HCT116 (cell line): ENCODE measurements around the gene CMIP. TPM values are rescaled to one million over a fixed set of nuclear protein-coding genes. Genes with fewer than 3 reads are reported as not detected.

Source experiments
- ATAC-seq: fragments of 200-7000 bp; cut with Tn5 transposase; 2 replicates; pipeline ENCODE4 v1.9.1; 2020; ENCODE audit warnings: mild to moderate bottlenecking, moderate library complexity
- BruUV-seq: library from RNA; stranded (reverse); fragments of 400-500 nt; replicated peaks from 2 replicates; lab custom pipeline; 2021; lab: Mats Ljungman, UMichigan
- CTCF ChIA-PET: fragments of 300-600 bp; sonication (Branson Sonifier 250); formaldehyde crosslinking; loops from one replicate; lab custom pipeline; 2021; ENCODE audit warnings: antibody characterized with exemption; lab: Charles Lee
- POLR2A ChIA-PET: fragments of 300-600, 350-600 bp; sonication (Branson Sonifier 250); formaldehyde crosslinking; loops from one replicate; lab custom pipeline; 2021; ENCODE audit warnings: antibody characterized with exemption; lab: Charles Lee
- RAD21 ChIA-PET, 2 experiments: fragments of 300-600 bp; sonication (Branson Sonifier 250); formaldehyde crosslinking; loops; one replicate each; lab custom pipeline; 2023; ENCODE audit warnings: low total read pairs in 2 of 2; ENCODE audit not compliant: uncharacterized antibody in 2 of 2, unreplicated experiment in 2 of 2, low non-redundant PET in 1 of 2; lab: Charles Lee
- DNase-seq: peaks from one replicate; pipeline ENCODE4 v3.0.0-alpha.2; 2010; ENCODE audit warnings: low read depth, low spot score
- H2AFZ ChIP-seq: fragments of 200-600 bp; shearing (Covaris generic), sonication (generic); 2 replicates; pipeline ENCODE4 v1.6.1; 2017; ENCODE audit warnings: low read depth, mixed run types, mixed read lengths, antibody characterized with exemption, low read length; ENCODE audit not compliant: poor library complexity, severe bottlenecking
- H3K27ac ChIP-seq: 2 replicates; pipeline ENCODE4 v1.5.1; 2012; ENCODE audit warnings: low read depth, low read length
- H3K27me3 ChIP-seq: fragments of 200-600 bp; sonication (generic); 2 replicates; pipeline ENCODE4 v1.6.1; 2016; ENCODE audit warnings: mixed run types, low read length, mixed read lengths; ENCODE audit not compliant: insufficient read depth
- H3K36me3 ChIP-seq, 2 experiments: fragments of 200-500 bp in 1 of 2; fragments of 200-600 bp in 1 of 2; sonication (Bioruptor generic) in 1 of 2; sonication (generic) in 1 of 2; 2 replicates each; pipeline versions ENCODE4 v1.5.1 to v1.6.1; 2014 to 2016; ENCODE audit warnings: low read length in 2 of 2, inconsistent platforms in 1 of 2, mixed read lengths in 1 of 2, mixed run types in 1 of 2; ENCODE audit not compliant: insufficient read depth in 2 of 2, control insufficient read depth in 1 of 2
- H3K4me1 ChIP-seq, 2 experiments: fragments of 200-600 bp in 1 of 2; sonication (generic) in 1 of 2; 2 replicates each; pipeline versions ENCODE4 v1.5.1 to v1.6.1; 2012 to 2017; ENCODE audit warnings: low read length in 2 of 2, inconsistent platforms in 1 of 2, mild to moderate bottlenecking in 1 of 2, mixed read lengths in 1 of 2, mixed run types in 1 of 2, moderate library complexity in 1 of 2; ENCODE audit not compliant: insufficient read depth in 2 of 2, control insufficient read depth in 1 of 2
- H3K4me2 ChIP-seq: fragments of 200-600 bp; sonication (generic); 2 replicates; pipeline ENCODE4 v1.6.1; 2017; ENCODE audit warnings: mixed run types, low read length, mixed read lengths
- H3K4me3 ChIP-seq, 2 experiments: fragments of 200-600 bp in 1 of 2; sonication (generic) in 1 of 2; replicated peaks in 1 of 2; 2 replicates each; pipeline ENCODE4 v1.5.1; 2011 to 2016; ENCODE audit warnings: low read length in 2 of 2, control low read depth in 1 of 2, low read depth in 1 of 2, mild to moderate bottlenecking in 1 of 2, mixed read lengths in 1 of 2, mixed run types in 1 of 2
- H3K79me2 ChIP-seq: fragments of 200-600 bp; sonication (generic); 2 replicates; pipeline ENCODE4 v1.6.1; 2017; ENCODE audit warnings: mild to moderate bottlenecking, mixed run types, low read length, moderate library complexity, mixed read lengths; ENCODE audit not compliant: insufficient read depth
- H3K9ac ChIP-seq: fragments of 200-600 bp; sonication (generic); 2 replicates; pipeline ENCODE4 v1.6.1; 2016; ENCODE audit warnings: low read length, mixed read lengths
- H3K9me2 ChIP-seq: fragments of 200-600 bp; sonication (generic), shearing (Covaris generic); 2 replicates; pipeline ENCODE4 v1.6.1; 2017; ENCODE audit warnings: mixed run types, mild to moderate bottlenecking, moderate library complexity; ENCODE audit not compliant: insufficient read depth
- H3K9me3 ChIP-seq, 2 experiments: fragments of 200-500 bp in 1 of 2; fragments of 200-600 bp in 1 of 2; sonication (Bioruptor generic) in 1 of 2; sonication (generic) in 1 of 2; 2 replicates each; pipeline ENCODE4 v1.6.1; 2014 to 2017; ENCODE audit warnings: low read length in 2 of 2, mixed read lengths in 2 of 2, inconsistent platforms in 1 of 2, low read depth in 1 of 2, mild to moderate bottlenecking in 1 of 2, mixed run types in 1 of 2, moderate library complexity in 1 of 2; ENCODE audit not compliant: control insufficient read depth in 1 of 2, insufficient read depth in 1 of 2
- H4K20me1 ChIP-seq: fragments of 200-600 bp; sonication (generic), shearing (Covaris generic); 2 replicates; pipeline ENCODE4 v1.6.1; 2017; ENCODE audit warnings: mixed run types, mild to moderate bottlenecking, moderate library complexity; ENCODE audit not compliant: insufficient read depth
- CBX3 ChIP-seq: IDR thresholded peaks from 2 replicates; pipeline ENCODE4 v1.6.1; 2012; ENCODE audit warnings: low read depth
- CEBPB ChIP-seq: IDR thresholded peaks from 2 replicates; pipeline ENCODE4 v1.6.1; 2012; ENCODE audit warnings: low read depth
- ELF1 ChIP-seq: IDR thresholded peaks from 2 replicates; pipeline ENCODE4 v1.6.1; 2012; ENCODE audit warnings: low read depth, borderline replicate concordance
- EZH2phosphoT487 ChIP-seq: fragments of 200-600 bp; IDR thresholded peaks from 2 replicates; pipeline ENCODE4 v1.6.1; 2018; ENCODE audit warnings: antibody characterized with exemption, borderline replicate concordance
- FOSL1 ChIP-seq: IDR thresholded peaks from 2 replicates; pipeline ENCODE4 v1.6.1; 2012; ENCODE audit warnings: low read depth
- POLR2A ChIP-seq: IDR thresholded peaks from 2 replicates; pipeline ENCODE4 v1.7.0; 2011; ENCODE audit warnings: borderline replicate concordance; ENCODE audit not compliant: insufficient read depth, insufficient read length; ENCODE audit errors: extremely low read depth
- RAD21 ChIP-seq: IDR thresholded peaks from 2 replicates; pipeline ENCODE4 v1.6.1; 2012; ENCODE audit warnings: low read depth, mild to moderate bottlenecking
- SP1 ChIP-seq: IDR thresholded peaks from 2 replicates; pipeline ENCODE4 v1.6.1; 2012; ENCODE audit warnings: low read depth
- SRF ChIP-seq: IDR thresholded peaks from 2 replicates; pipeline ENCODE4 v1.6.1; 2012; ENCODE audit warnings: low read depth
- TCF7L2 ChIP-seq: IDR thresholded peaks from 2 replicates; pipeline ENCODE4 v1.7.0; 2011; ENCODE audit warnings: borderline replicate concordance, inconsistent platforms; ENCODE audit not compliant: insufficient read depth, insufficient read length; ENCODE audit errors: extremely low read depth
- YY1 ChIP-seq: IDR thresholded peaks from 2 replicates; pipeline ENCODE4 v1.6.1; 2011; ENCODE audit warnings: low read length, low read depth, moderate library complexity, mild to moderate bottlenecking; ENCODE audit not compliant: insufficient replicate concordance; ENCODE audit errors: extremely low read depth
- ZFX ChIP-seq: fragments of 450-650 bp; IDR thresholded peaks from 2 replicates; pipeline ENCODE4 v1.6.1; 2017
- intact Hi-C: fragments of 100-400 bp; cut with micrococcal nuclease; formaldehyde crosslinking; loops from 2 replicates; pipeline ENCODE4 v1.10.0; 2022
- total RNA-seq: library from RNA; stranded (reverse); gene quantifications from one replicate; pipeline ENCODE4 v1.2.1, GENCODE V29; 2021; ENCODE audit not compliant: unreplicated experiment
- TF ChIP-seq, protein P1 (sequence below): IDR thresholded peaks from 2 replicates; pipeline ENCODE4 v1.6.1; 2012; ENCODE audit warnings: low read depth
- TF ChIP-seq, protein P2 (sequence below): IDR thresholded peaks from 2 replicates; pipeline ENCODE4 v1.6.1; 2012
- TF ChIP-seq, protein P3 (sequence below): IDR thresholded peaks from 2 replicates; pipeline ENCODE4 v1.6.1; 2011; ENCODE audit warnings: mild to moderate bottlenecking, low read length, moderate library complexity; ENCODE audit not compliant: insufficient replicate concordance; ENCODE audit errors: extremely low read depth

Gene CMIP
- total RNA-seq, 1 experiment from 2014 or later = 64.6 TPM

DNA sequence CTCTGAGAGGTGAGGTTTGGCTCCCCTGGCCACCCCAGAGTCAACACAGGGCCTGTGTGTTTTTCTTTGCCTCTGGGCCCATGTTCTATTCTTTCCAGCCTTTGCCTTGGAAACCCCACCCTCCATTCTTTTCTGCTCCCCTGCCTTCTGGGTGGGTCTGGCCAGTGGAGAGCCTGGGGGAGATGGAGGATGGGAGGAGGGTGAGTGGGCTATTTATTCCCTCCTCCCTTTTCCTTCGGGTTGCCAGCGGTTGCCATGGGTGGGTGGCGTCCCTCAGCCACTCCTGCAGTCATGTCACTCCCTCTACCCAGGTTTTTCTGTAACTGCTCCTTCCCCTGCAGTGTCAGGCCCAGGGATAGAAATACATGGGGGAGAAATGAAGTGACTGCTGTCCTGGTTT lies 15.5 kb downstream of the CMIP start (continued):
- TF ChIP-seq, protein P1, sequence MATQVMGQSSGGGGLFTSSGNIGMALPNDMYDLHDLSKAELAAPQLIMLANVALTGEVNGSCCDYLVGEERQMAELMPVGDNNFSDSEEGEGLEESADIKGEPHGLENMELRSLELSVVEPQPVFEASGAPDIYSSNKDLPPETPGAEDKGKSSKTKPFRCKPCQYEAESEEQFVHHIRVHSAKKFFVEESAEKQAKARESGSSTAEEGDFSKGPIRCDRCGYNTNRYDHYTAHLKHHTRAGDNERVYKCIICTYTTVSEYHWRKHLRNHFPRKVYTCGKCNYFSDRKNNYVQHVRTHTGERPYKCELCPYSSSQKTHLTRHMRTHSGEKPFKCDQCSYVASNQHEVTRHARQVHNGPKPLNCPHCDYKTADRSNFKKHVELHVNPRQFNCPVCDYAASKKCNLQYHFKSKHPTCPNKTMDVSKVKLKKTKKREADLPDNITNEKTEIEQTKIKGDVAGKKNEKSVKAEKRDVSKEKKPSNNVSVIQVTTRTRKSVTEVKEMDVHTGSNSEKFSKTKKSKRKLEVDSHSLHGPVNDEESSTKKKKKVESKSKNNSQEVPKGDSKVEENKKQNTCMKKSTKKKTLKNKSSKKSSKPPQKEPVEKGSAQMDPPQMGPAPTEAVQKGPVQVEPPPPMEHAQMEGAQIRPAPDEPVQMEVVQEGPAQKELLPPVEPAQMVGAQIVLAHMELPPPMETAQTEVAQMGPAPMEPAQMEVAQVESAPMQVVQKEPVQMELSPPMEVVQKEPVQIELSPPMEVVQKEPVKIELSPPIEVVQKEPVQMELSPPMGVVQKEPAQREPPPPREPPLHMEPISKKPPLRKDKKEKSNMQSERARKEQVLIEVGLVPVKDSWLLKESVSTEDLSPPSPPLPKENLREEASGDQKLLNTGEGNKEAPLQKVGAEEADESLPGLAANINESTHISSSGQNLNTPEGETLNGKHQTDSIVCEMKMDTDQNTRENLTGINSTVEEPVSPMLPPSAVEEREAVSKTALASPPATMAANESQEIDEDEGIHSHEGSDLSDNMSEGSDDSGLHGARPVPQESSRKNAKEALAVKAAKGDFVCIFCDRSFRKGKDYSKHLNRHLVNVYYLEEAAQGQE = no peak
- no peak for TF ChIP-seq ZFX
- TF ChIP-seq YY1 = no peak
- TF ChIP-seq, all 23 proteins: peak for 0

DNA sequence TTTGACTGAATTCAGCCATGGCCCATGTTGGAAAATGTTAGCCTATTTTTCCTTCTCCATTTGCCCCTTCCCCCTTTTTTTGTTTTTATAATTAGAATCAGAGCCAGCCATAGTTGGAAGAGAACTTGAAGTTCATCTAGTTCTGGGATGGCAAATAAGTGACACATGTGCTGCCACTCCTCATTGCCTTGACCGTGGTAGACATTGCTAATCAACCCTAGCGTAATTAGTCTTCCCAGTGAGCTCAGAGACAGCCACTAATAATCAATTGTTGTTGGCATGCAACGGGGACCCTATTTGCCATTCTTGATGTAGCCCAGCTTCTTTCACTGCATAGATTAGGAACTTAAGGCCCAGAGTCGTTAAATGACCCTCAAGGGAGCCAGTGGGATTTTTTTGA lies 16.6 kb downstream of the CMIP start:
- H2AFZ ChIP-seq = no peak overlapping the region
- peaks cover 100% of the 10 kb centered on the region for H3K79me2 ChIP-seq
- no peak for DNase-seq
- no peak overlapping the region for H3K4me3 ChIP-seq
- BruUV-seq = no TSS peak
- H3K27ac ChIP-seq = no peak overlapping the region
- no peaks in the 10 kb centered on the region for H3K9me3 ChIP-seq
- POLR2A ChIA-PET = no interaction called here
- no peaks in the 10 kb centered on the region for H3K9me2 ChIP-seq
- H3K27me3 ChIP-seq = no peaks in the 10 kb centered on the region
- no peak for ATAC-seq
- no peak overlapping the region for H3K4me2 ChIP-seq
- H3K4me1 ChIP-seq = peaks cover 16 to 21% of the 10 kb centered on the region in 2 experiments
- no peak overlapping the region for H3K9ac ChIP-seq
- intact Hi-C loops = no loop called here
- peaks cover 0 to 44% of the 10 kb centered on the region in 2 experiments; a peak in 1 of 4 replicates for H3K36me3 ChIP-seq
- CTCF ChIA-PET = no interaction called here
- RAD21 ChIA-PET = no interaction called here
- H4K20me1 ChIP-seq = peaks cover 16% of the 10 kb centered on the region; the same call in 1 of the 2 replicates
- TF ChIP-seq CBX3 (no peak), CEBPB (no peak), ELF1 (no peak), SP1 (no peak), TCF7L2 (no peak), RAD21 (no peak), EZH2phosphoT487 (no peak), FOSL1 (no peak), SRF (no peak), POLR2A (no peak), YY1 (no peak)
- TF ChIP-seq, protein P2, sequence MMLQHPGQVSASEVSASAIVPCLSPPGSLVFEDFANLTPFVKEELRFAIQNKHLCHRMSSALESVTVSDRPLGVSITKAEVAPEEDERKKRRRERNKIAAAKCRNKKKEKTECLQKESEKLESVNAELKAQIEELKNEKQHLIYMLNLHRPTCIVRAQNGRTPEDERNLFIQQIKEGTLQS = no peak
- TF ChIP-seq, protein P1 = no peak
- TF ChIP-seq, protein P3, sequence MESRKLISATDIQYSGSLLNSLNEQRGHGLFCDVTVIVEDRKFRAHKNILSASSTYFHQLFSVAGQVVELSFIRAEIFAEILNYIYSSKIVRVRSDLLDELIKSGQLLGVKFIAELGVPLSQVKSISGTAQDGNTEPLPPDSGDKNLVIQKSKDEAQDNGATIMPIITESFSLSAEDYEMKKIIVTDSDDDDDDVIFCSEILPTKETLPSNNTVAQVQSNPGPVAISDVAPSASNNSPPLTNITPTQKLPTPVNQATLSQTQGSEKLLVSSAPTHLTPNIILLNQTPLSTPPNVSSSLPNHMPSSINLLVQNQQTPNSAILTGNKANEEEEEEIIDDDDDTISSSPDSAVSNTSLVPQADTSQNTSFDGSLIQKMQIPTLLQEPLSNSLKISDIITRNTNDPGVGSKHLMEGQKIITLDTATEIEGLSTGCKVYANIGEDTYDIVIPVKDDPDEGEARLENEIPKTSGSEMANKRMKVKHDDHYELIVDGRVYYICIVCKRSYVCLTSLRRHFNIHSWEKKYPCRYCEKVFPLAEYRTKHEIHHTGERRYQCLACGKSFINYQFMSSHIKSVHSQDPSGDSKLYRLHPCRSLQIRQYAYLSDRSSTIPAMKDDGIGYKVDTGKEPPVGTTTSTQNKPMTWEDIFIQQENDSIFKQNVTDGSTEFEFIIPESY = no peak
